B cell (primary cell): ENCODE data around the gene RPS26. TPM values are rescaled to one million over a fixed set of nuclear protein-coding genes. Genes with fewer than 3 reads are reported as not detected.

Source experiments
- ATAC-seq: fragments of 200-7000 bp; cut with Tn5 transposase; one replicate; pipeline ENCODE4 v1.10.0; 2021; ENCODE audit warnings: low read depth, mild to moderate bottlenecking, moderate number of reproducible peaks, moderate library complexity
- CTCF ChIA-PET: fragments of 350-600 bp; sonication (Branson Sonifier 250); formaldehyde crosslinking; loops from one replicate; lab custom pipeline; 2021; ENCODE audit warnings: antibody characterized with exemption, inconsistent platforms; lab: Charles Lee
- POLR2A ChIA-PET: fragments of 350-600 bp; sonication (Branson Sonifier 250); formaldehyde crosslinking; loops from one replicate; lab custom pipeline; 2021; ENCODE audit warnings: antibody characterized with exemption; lab: Charles Lee
- DNase-seq: peaks from one replicate; pipeline ENCODE4 v3.0.0; 2013
- H2AFZ ChIP-seq: 2 replicates; pipeline ENCODE4 v1.6.1; 2012; ENCODE audit warnings: mild to moderate bottlenecking, low read depth, low read length; ENCODE audit not compliant: insufficient read depth, poor library complexity, severe bottlenecking
- H3K27ac ChIP-seq, 2 donors: 1 replicate in 1 of 2; 2 replicates in 1 of 2; pipeline ENCODE4 v1.5.1; 2012 to 2013; ENCODE audit warnings: low read length in 2 of 2, mild to moderate bottlenecking in 2 of 2, moderate library complexity in 1 of 2
- H3K27me3 ChIP-seq, 4 experiments: fragments of 200-600 bp in 1 of 4; sonication (generic) in 1 of 4; replicated peaks in 1 of 4; 1 replicate in 2 of 4; 2 replicates in 2 of 4; pipeline versions ENCODE4 v1.6.1 to v1.7.0; 2013 to 2016; ENCODE audit warnings: low read length in 3 of 4, mild to moderate bottlenecking in 2 of 4, mixed read lengths in 1 of 4, moderate library complexity in 1 of 4; ENCODE audit not compliant: insufficient read depth in 4 of 4, control insufficient read depth in 3 of 4; ENCODE audit errors: control extremely low read depth in 1 of 4
- H3K36me3 ChIP-seq, 2 experiments: replicated peaks in 1 of 2; 1 replicate in 1 of 2; 2 replicates in 1 of 2; pipeline versions ENCODE4 v1.6.1 to v1.7.1; 2013; ENCODE audit warnings: low read length in 1 of 2; ENCODE audit not compliant: insufficient read depth in 2 of 2, control insufficient read depth in 1 of 2; ENCODE audit errors: control extremely low read depth in 1 of 2, extremely low read depth in 1 of 2
- H3K4me1 ChIP-seq, 2 donors: fragments of 200-600 bp in 1 of 2; sonication (generic) in 1 of 2; 1 replicate in 1 of 2; 2 replicates in 1 of 2; pipeline versions ENCODE4 v1.5.1 to v1.6.1; 2013 to 2017; ENCODE audit warnings: low read length in 2 of 2; ENCODE audit not compliant: control insufficient read depth in 2 of 2, insufficient read depth in 2 of 2
- H3K4me2 ChIP-seq: replicated peaks from 2 replicates; pipeline ENCODE3; 2012; ENCODE audit warnings: mild to moderate bottlenecking, low read depth, low read length; ENCODE audit not compliant: poor library complexity, severe bottlenecking
- H3K4me3 ChIP-seq, 5 experiments: fragments of 200-600 bp in 1 of 5; sonication (generic) in 1 of 5; 1 replicate in 3 of 5; 2 replicates in 2 of 5; pipeline versions ENCODE4 v1.5.1 to v1.7.0; 2011 to 2016; ENCODE audit warnings: low read length in 4 of 5, mild to moderate bottlenecking in 4 of 5, low read depth in 2 of 5, control low read depth in 1 of 5, moderate library complexity in 1 of 5; ENCODE audit not compliant: insufficient read depth in 1 of 5; ENCODE audit errors: control extremely low read depth in 1 of 5, extremely low read depth in 1 of 5
- H3K79me2 ChIP-seq: fragments of 200-600 bp; sonication (generic); one replicate; pipeline ENCODE4 v1.6.0; 2016; ENCODE audit warnings: low read length; ENCODE audit not compliant: control insufficient read depth, insufficient read depth
- H3K9ac ChIP-seq: fragments of 200-600 bp; sonication (generic); 2 replicates; pipeline ENCODE4 v1.6.1; 2017; ENCODE audit warnings: mild to moderate bottlenecking, low read length, moderate library complexity
- H3K9me3 ChIP-seq, 3 donors: one replicate each; pipeline versions ENCODE4 v1.6.1 to v1.7.1; 2013; ENCODE audit warnings: low read length in 2 of 3; ENCODE audit not compliant: control insufficient read depth in 2 of 3, insufficient read depth in 1 of 3; ENCODE audit errors: control extremely low read depth in 1 of 3
- H4K20me1 ChIP-seq: 2 replicates; pipeline ENCODE4 v1.6.0; 2012; ENCODE audit warnings: mild to moderate bottlenecking, low read length; ENCODE audit not compliant: insufficient read depth, control insufficient read depth, poor library complexity, severe bottlenecking
- H3K27ac Mint-ChIP-seq: one replicate; pipeline ENCODE4 v1.8.0; 2021; ENCODE audit warnings: mixed read lengths
- H3K27me3 Mint-ChIP-seq: one replicate; pipeline ENCODE4 v1.8.0; 2021; ENCODE audit warnings: mixed read lengths
- H3K4me1 Mint-ChIP-seq: one replicate; pipeline ENCODE4 v1.8.0; 2021; ENCODE audit warnings: mixed read lengths
- H3K4me3 Mint-ChIP-seq: one replicate; pipeline ENCODE4 v1.8.0; 2021; ENCODE audit warnings: mixed read lengths
- H3K9me3 Mint-ChIP-seq: one replicate; pipeline ENCODE4 v1.8.0; 2022; ENCODE audit warnings: mixed read lengths; ENCODE audit not compliant: insufficient read depth
- EZH2 ChIP-seq: IDR thresholded peaks from 2 replicates; pipeline ENCODE4 v1.6.1; 2012; ENCODE audit warnings: borderline replicate concordance, low read depth, mild to moderate bottlenecking, moderate library complexity, low read length; ENCODE audit not compliant: insufficient read depth, poor library complexity, severe bottlenecking
- WGBS: methylation state at CpG from one replicate; pipeline ENCODE4 v1.1.5; 2013; ENCODE audit warnings: missing lambda C conversion rate; ENCODE audit not compliant: insufficient coverage; 5-methylcytosine and 5-hydroxymethylcytosine counted together
- intact Hi-C: fragments of 100-400 bp; cut with micrococcal nuclease; formaldehyde crosslinking; loops from one replicate; pipeline ENCODE4 v1.10.0; 2022
- polyA plus RNA-seq: library from polyadenylated mRNA; depleted of rRNA; stranded (reverse); fragments of >200 nt; gene quantifications from 2 replicates; pipeline ENCODE4 v1.2.3, GENCODE V29; 2012
- total RNA-seq, 2 donors: library from RNA; stranded (reverse); fragments of 120-200 nt in 1 of 2; gene quantifications; 1 replicate in 1 of 2; 2 replicates in 1 of 2; pipeline versions ENCODE4 v1.2.3 to v1.2.4, GENCODE V29; 2013 to 2022
- TF ChIP-seq, protein P1 (sequence below): fragments of 200-600 bp; IDR thresholded peaks from one replicate; pipeline ENCODE4 v1.8.0; 2022; ENCODE audit warnings: antibody characterized with exemption, mild to moderate bottlenecking

The RPS26 gene
- total and polyA plus RNA-seq, 2 donors (not counting 1 experiment from before 2014, with no cell fraction given): 21.0 to 549 TPM

GRCh38 chr12:56042843-56043242 lies 1.1 kb downstream of the RPS26 start:
- no peaks in the 10 kb centered on the region for H3K9me3 ChIP-seq
- WGBS: 39% methylated on average over 8 of the region's 9 CpGs
- peak overlapping the region; percentile 70 to 99 (median 91) for H3K4me3 ChIP-seq
- intact Hi-C loops: loop anchor here (1.0 to 10.0 kb wide), 4 partner anchors 70 to 644 kb away; partner anchors contain the start of genes PTGES3, SMARCC2 and ZC3H10
- peak overlapping the region; percentile 90 for H3K9ac ChIP-seq
- Mint-ChIP-seq H3K27me3 (no peaks in the 10 kb centered on the region), H3K27ac (peak overlapping the region; percentile 97), H3K9me3 (no peaks in the 10 kb centered on the region), H3K4me3 (peak overlapping the region; percentile 98), H3K4me1 (peaks cover 27% of the 10 kb centered on the region)
- peaks cover 23 to 26% of the 10 kb centered on the region in 2 donors for H3K4me1 ChIP-seq
- TF ChIP-seq, protein P1, sequence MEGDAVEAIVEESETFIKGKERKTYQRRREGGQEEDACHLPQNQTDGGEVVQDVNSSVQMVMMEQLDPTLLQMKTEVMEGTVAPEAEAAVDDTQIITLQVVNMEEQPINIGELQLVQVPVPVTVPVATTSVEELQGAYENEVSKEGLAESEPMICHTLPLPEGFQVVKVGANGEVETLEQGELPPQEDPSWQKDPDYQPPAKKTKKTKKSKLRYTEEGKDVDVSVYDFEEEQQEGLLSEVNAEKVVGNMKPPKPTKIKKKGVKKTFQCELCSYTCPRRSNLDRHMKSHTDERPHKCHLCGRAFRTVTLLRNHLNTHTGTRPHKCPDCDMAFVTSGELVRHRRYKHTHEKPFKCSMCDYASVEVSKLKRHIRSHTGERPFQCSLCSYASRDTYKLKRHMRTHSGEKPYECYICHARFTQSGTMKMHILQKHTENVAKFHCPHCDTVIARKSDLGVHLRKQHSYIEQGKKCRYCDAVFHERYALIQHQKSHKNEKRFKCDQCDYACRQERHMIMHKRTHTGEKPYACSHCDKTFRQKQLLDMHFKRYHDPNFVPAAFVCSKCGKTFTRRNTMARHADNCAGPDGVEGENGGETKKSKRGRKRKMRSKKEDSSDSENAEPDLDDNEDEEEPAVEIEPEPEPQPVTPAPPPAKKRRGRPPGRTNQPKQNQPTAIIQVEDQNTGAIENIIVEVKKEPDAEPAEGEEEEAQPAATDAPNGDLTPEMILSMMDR: no peak
- TF ChIP-seq EZH2: no peak
- peak overlapping the region; percentile 80 for H3K4me2 ChIP-seq
- peaks cover 16% of the 10 kb centered on the region for H4K20me1 ChIP-seq
- H3K27me3 ChIP-seq: no peaks in the 10 kb centered on the region
- ATAC-seq (no peak), DNase-seq (no peak)
- H2AFZ ChIP-seq: no peak overlapping the region
- H3K36me3 ChIP-seq: peaks cover 7 to 25% of the 10 kb centered on the region in 2 experiments
- peaks cover 35% of the 10 kb centered on the region for H3K79me2 ChIP-seq
- POLR2A ChIA-PET: no interaction called here
- peak overlapping the region; percentile 82 to 90 for H3K27ac ChIP-seq
- CTCF ChIA-PET: no interaction called here

GRCh38 chr12:56046027-56046780 lies 4.5 kb downstream of the RPS26 start:
- H3K27ac ChIP-seq: peak overlapping the region; percentile 14 to 28

More at GRCh38 chr12:56046027-56046780, 4.5 kb downstream of the RPS26 start:
- no peak overlapping the region for H3K4me3 ChIP-seq
- ATAC-seq: no peak
- WGBS: 92% methylated on average over 7 of the region's 9 CpGs
- ChIA-PET CTCF (interaction anchor here (0.8 to 2.6 kb wide), 10 partner anchors 39 to 246 kb away, joined by 3 to 15 read pairs (median 4); partner anchors contain the start of genes PA2G4, SMARCC2 and SUOX), POLR2A (interaction anchor here (0.8 to 2.1 kb wide), 5 partner anchors 9 to 679 kb away, joined by 3 to 4 read pairs (median 3); partner anchors contain the start of genes PA2G4 and ZC3H10)
- H4K20me1 ChIP-seq: peaks cover 16% of the 10 kb centered on the region
- Mint-ChIP-seq H3K27me3 (no peaks in the 10 kb centered on the region), H3K9me3 (no peaks in the 10 kb centered on the region), H3K4me3 (no peak overlapping the region), H3K27ac (peak overlapping the region; percentile 61), H3K4me1 (peaks cover 22% of the 10 kb centered on the region)
- TF ChIP-seq, protein P1: no peak
- no peak for TF ChIP-seq EZH2
- H3K79me2 ChIP-seq: peaks cover 35% of the 10 kb centered on the region
- DNase-seq: no peak
- peaks cover 7 to 25% of the 10 kb centered on the region in 2 experiments for H3K36me3 ChIP-seq
- H3K9ac ChIP-seq: no peak overlapping the region
- no peak overlapping the region for H3K4me2 ChIP-seq
- no peak overlapping the region for H2AFZ ChIP-seq
- no peaks in the 10 kb centered on the region for H3K9me3 ChIP-seq
- intact Hi-C loops: loop anchor here (10.0 kb wide), 1 partner anchor 139 kb away; the partner anchor contains the start of gene SMARCC2
- H3K27me3 ChIP-seq: no peaks in the 10 kb centered on the region
- H3K4me1 ChIP-seq: peaks cover 18 to 22% of the 10 kb centered on the region in 2 donors
